RWPE2 (cell line): ENCODE results near the gene ZNF600.
"Not testable (repeated sequence)": the region's sequence is repeated elsewhere in the genome, so short reads cannot be mapped to it uniquely, and the experiment has no call there.

Experiments
- ATAC-seq: fragments of 200-7000 bp; cut with Tn5 transposase; 3 replicates; pipeline ENCODE4 v1.9.1; 2021; ENCODE audit warnings: low read depth
- DNase-seq: peaks from one replicate; pipeline ENCODE4 v3.0.0-alpha.2; 2020; ENCODE audit warnings: low spot score
- H3K27ac ChIP-seq: fragments of 450-650 bp; 2 replicates; pipeline ENCODE4 v1.5.1; 2017; ENCODE audit warnings: mild to moderate bottlenecking; ENCODE audit not compliant: poor library complexity, severe bottlenecking
- H3K27me3 ChIP-seq: fragments of 250-450 bp; sonication (Bioruptor Pico); 2 replicates; pipeline ENCODE4 v1.5.1; 2021; ENCODE audit warnings: mild to moderate bottlenecking, moderate library complexity; ENCODE audit not compliant: insufficient read depth, poor library complexity, severe bottlenecking
- H3K36me3 ChIP-seq: fragments of 250-450 bp; sonication (Bioruptor Pico); 2 replicates; pipeline ENCODE4 v1.5.1; 2020; ENCODE audit warnings: low read depth, mild to moderate bottlenecking, moderate library complexity
- H3K4me1 ChIP-seq: fragments of 250-450 bp; sonication (Bioruptor Pico); 2 replicates; pipeline ENCODE4 v1.5.1; 2021; ENCODE audit warnings: mild to moderate bottlenecking, moderate library complexity; ENCODE audit not compliant: insufficient read depth, poor library complexity, severe bottlenecking
- H3K4me3 ChIP-seq: fragments of 250-450 bp; sonication (Bioruptor Pico); 2 replicates; pipeline ENCODE4 v1.5.1; 2021; ENCODE audit warnings: mild to moderate bottlenecking, moderate library complexity; ENCODE audit not compliant: severe bottlenecking
- H3K9me3 ChIP-seq: fragments of 250-450 bp; sonication (Bioruptor Pico); 2 replicates; pipeline ENCODE4 v1.5.1; 2021; ENCODE audit warnings: mild to moderate bottlenecking, moderate library complexity; ENCODE audit not compliant: severe bottlenecking
- CTCF ChIP-seq: fragments of 450-650 bp; IDR thresholded peaks from one replicate; pipeline ENCODE4 v1.5.1; 2017; ENCODE audit warnings: mild to moderate bottlenecking, moderate library complexity; ENCODE audit not compliant: poor library complexity, severe bottlenecking

The ZNF600 gene

DNA sequence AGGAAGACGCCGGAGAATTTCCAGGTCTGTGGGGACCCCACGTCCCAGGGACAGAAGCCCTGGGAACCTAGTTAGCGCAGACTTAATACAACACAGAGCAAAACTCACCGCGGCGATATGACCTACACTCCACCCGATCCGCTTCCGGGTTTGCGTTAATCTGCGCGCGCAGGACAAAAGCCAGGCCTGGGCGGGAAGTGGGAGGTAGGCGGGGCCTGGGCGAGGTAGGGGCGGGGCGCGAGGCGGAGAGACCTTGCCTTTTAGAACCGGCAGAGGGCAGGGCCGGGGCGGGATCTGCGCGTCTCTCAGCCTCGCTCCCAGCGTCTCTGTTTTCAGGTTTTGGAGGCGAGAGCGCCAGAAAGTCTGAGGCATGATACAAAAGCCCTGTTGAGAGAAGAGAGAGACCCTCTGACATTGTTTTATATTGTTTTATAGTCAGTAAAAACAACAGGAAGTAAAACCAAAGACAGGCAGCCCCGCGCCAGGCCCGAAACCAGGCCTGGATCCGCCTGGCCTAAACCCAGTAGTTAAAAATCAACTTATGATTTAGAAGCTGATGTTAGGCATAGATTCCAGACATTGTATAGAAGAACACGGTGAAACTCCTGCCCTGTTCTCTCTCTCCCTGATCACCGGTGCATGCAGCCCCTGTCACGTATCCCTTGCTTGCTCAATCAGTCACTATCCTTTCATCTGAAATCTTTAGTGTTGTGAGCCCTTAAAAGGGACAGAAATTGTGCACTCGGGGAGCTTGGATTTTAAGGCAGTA lies 51.5 kb downstream of the ZNF600 start, which contains the start of gene ZNF611:
TSS of gene ZNF611 (minus strand) at position 152 of the 769 bp plus-strand sequence. CDS start 19,150 bp downstream, outside the sequence.
- no peaks in the 10 kb centered on the region for H3K9me3 ChIP-seq
- ATAC-seq (peak; percentile 97), DNase-seq (peak; percentile 93)
- peaks cover 2% of the 10 kb centered on the region for H3K4me1 ChIP-seq
- peak within 1 kb of the TSS; percentile 28 for H3K27ac ChIP-seq
- H3K4me3 ChIP-seq: peak within 1 kb of the TSS; percentile 58
- no peaks in the 10 kb centered on the region; the same call in 1 of the 2 replicates for H3K36me3 ChIP-seq
- peak; percentile 47 for TF ChIP-seq CTCF
- H3K27me3 ChIP-seq: no peaks in the 10 kb centered on the region

- H3K27me3 ChIP-seq: no peaks in the 10 kb centered on the region
- H3K9me3 ChIP-seq: no peaks in the 10 kb centered on the region
- H3K27ac ChIP-seq: peak overlapping the region; percentile 28
- ATAC-seq: peak; percentile 44
- H3K4me1 ChIP-seq: peaks cover 2% of the 10 kb centered on the region
- H3K36me3 ChIP-seq: peaks cover 4% of the 10 kb centered on the region
- H3K4me3 ChIP-seq: peak overlapping the region; percentile 58
- DNase-seq: no peak
- TF ChIP-seq CTCF: no peak
Measured at GRCh38 chr19:52734331-52734892, 52.2 kb downstream of the ZNF600 start.

- H3K27ac ChIP-seq, H3K4me3 ChIP-seq, ATAC-seq, H3K9me3 ChIP-seq, DNase-seq, H3K27me3 ChIP-seq: not testable (repeated sequence)
- Histone ChIP-seq H3K4me1 (peaks cover 11% of the 10 kb centered on the region), H3K36me3 (peaks cover 28% of the 10 kb centered on the region)
Measured at GRCh38 chr19:52726051-52726450, 60.5 kb downstream of the ZNF600 start.

- H3K27me3 ChIP-seq: no peaks in the 10 kb centered on the region
- ATAC-seq (no peak), DNase-seq (no peak)
- no peaks in the 10 kb centered on the region for H3K9me3 ChIP-seq
- peaks cover 11% of the 10 kb centered on the region for H3K4me1 ChIP-seq
- no peak for TF ChIP-seq CTCF
- H3K36me3 ChIP-seq: peaks cover 28% of the 10 kb centered on the region
- no peak overlapping the region for H3K27ac ChIP-seq
- H3K4me3 ChIP-seq: no peak overlapping the region
Measured at GRCh38 chr19:52725528-52725961, 61.0 kb downstream of the ZNF600 start.

- peaks cover 11% of the 10 kb centered on the region for H3K4me1 ChIP-seq
- ATAC-seq: no peak
- no peak overlapping the region for H3K27ac ChIP-seq
- no peaks in the 10 kb centered on the region for H3K27me3 ChIP-seq
- H3K4me3 ChIP-seq: no peak overlapping the region
- no peak for DNase-seq
- no peaks in the 10 kb centered on the region for H3K9me3 ChIP-seq
- H3K36me3 ChIP-seq: peaks cover 28% of the 10 kb centered on the region
- TF ChIP-seq CTCF: no peak
Measured at GRCh38 chr19:52724701-52725514, 61.7 kb downstream of the ZNF600 start.

GRCh38 chr19:52723907-52724598 lies 62.5 kb downstream of the ZNF600 start:
- H3K27me3 ChIP-seq, H3K27ac ChIP-seq, DNase-seq, H3K9me3 ChIP-seq, ATAC-seq, H3K4me3 ChIP-seq: not testable (repeated sequence)
- Histone ChIP-seq H3K36me3 (peaks cover 24% of the 10 kb centered on the region), H3K4me1 (peaks cover 11% of the 10 kb centered on the region)
